ENCODE data around the gene DCLK1. TPM values are rescaled to one million over a fixed set of nuclear protein-coding genes. Genes with fewer than 3 reads are reported as not detected.

The DCLK1 gene
- total RNA-seq, 1 experiment from 2014 or later: not detected

DNA sequence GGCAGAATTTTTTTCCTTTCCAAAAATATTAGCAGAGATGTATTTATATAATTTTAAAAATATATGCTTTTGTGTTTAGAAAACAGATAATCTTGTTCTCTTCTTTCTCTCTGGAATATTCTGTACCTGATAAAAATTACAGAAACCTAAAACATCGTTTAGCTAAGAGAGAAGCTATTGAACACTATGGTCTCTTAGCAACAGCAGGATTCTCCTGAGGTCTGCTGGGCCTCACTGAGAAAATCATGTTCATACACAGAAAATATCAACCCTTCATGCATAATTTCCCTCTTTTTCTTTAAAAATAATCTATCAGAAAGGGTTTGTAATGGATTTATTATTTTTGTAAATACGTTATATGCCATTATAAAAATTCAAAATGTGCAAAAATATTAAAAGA is 242.2 kb downstream of the DCLK1 start:
- no peak for DNase-seq (ENCODE audit: low read depth, low spot score)
- intact Hi-C loops (cut with micrococcal nuclease; ENCODE audit: unreplicated experiment) (no loop called here), in situ Hi-C loops (cut with HindIII; ENCODE audit: low pct_unique_long_range_greater_than_20kb, low sequenced_read_pairs) (no loop called here)
- Histone ChIP-seq H3K9me3 (ENCODE audit: control insufficient read depth, insufficient read depth, low read depth, low read length) (no peaks in the 10 kb centered on the region), H3K4me3 (ENCODE audit: low read depth in 2 of 2, low read length in 2 of 2) (no peak overlapping the region), H3K27me3 (ENCODE audit: control insufficient read depth, insufficient read depth, low read length) (no peaks in the 10 kb centered on the region), H3K4me1 (ENCODE audit: control insufficient read depth, insufficient read depth, low read length) (no peaks in the 10 kb centered on the region), H3K36me3 (ENCODE audit: control insufficient read depth, insufficient read depth, low read length) (no peaks in the 10 kb centered on the region), H3K27ac (ENCODE audit: low read length) (no peak overlapping the region)
- ATAC-seq: no peak
- TF ChIP-seq POLR2AphosphoS5 (IDR thresholded peaks at IDR 0.05; ENCODE audit: low read depth, low read length): no peak
- TF ChIP-seq SIN3A (IDR thresholded peaks at IDR 0.05; ENCODE audit: borderline replicate concordance, insufficient read depth, low read depth, low read length): no peak
- TF ChIP-seq, protein P1, sequence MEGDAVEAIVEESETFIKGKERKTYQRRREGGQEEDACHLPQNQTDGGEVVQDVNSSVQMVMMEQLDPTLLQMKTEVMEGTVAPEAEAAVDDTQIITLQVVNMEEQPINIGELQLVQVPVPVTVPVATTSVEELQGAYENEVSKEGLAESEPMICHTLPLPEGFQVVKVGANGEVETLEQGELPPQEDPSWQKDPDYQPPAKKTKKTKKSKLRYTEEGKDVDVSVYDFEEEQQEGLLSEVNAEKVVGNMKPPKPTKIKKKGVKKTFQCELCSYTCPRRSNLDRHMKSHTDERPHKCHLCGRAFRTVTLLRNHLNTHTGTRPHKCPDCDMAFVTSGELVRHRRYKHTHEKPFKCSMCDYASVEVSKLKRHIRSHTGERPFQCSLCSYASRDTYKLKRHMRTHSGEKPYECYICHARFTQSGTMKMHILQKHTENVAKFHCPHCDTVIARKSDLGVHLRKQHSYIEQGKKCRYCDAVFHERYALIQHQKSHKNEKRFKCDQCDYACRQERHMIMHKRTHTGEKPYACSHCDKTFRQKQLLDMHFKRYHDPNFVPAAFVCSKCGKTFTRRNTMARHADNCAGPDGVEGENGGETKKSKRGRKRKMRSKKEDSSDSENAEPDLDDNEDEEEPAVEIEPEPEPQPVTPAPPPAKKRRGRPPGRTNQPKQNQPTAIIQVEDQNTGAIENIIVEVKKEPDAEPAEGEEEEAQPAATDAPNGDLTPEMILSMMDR (IDR thresholded peaks at IDR 0.05): no peak
- TF ChIP-seq TCF7L2 (IDR thresholded peaks at IDR 0.05; ENCODE audit: low read depth, low read length): no peak
- TF ChIP-seq, protein P2, sequence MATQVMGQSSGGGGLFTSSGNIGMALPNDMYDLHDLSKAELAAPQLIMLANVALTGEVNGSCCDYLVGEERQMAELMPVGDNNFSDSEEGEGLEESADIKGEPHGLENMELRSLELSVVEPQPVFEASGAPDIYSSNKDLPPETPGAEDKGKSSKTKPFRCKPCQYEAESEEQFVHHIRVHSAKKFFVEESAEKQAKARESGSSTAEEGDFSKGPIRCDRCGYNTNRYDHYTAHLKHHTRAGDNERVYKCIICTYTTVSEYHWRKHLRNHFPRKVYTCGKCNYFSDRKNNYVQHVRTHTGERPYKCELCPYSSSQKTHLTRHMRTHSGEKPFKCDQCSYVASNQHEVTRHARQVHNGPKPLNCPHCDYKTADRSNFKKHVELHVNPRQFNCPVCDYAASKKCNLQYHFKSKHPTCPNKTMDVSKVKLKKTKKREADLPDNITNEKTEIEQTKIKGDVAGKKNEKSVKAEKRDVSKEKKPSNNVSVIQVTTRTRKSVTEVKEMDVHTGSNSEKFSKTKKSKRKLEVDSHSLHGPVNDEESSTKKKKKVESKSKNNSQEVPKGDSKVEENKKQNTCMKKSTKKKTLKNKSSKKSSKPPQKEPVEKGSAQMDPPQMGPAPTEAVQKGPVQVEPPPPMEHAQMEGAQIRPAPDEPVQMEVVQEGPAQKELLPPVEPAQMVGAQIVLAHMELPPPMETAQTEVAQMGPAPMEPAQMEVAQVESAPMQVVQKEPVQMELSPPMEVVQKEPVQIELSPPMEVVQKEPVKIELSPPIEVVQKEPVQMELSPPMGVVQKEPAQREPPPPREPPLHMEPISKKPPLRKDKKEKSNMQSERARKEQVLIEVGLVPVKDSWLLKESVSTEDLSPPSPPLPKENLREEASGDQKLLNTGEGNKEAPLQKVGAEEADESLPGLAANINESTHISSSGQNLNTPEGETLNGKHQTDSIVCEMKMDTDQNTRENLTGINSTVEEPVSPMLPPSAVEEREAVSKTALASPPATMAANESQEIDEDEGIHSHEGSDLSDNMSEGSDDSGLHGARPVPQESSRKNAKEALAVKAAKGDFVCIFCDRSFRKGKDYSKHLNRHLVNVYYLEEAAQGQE (IDR thresholded peaks at IDR 0.05; ENCODE audit: insufficient read depth in 1 of 2, low read depth in 2 of 2, low read length in 1 of 2): no peak
- no TSS peak for BruUV-seq (replicated peaks)
- CTCF ChIA-PET: no interaction called here
- POLR2A ChIA-PET: no interaction called here

DNA sequence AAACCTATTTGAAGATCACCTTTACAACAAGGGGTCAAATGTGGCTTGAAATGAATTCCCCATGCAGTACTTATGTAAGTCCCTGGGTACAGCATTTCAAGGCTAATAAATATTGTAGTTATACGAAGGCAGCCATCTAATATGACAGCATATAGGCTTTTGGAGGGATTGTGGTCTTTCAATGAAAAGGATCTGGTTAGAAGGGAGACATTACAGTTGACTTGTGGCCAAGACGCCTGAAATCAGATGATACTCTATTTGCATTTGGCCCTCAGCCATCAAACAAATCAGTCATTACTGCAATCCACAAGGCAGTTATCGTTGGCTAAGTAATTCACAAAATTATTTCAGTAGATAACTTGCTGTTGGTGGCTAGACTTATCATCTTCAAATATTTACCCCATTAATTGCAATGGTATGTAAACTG is 242.7 kb downstream of the DCLK1 start:
- CTCF ChIA-PET: no interaction called here
- BruUV-seq (replicated peaks): no TSS peak
- no peak overlapping the region for H3K27ac ChIP-seq (ENCODE audit: low read length)

More for the DNA sequence above, 242.7 kb downstream of the DCLK1 start:
- H3K4me3 ChIP-seq (ENCODE audit: low read depth in 2 of 2, low read length in 2 of 2): no peak overlapping the region
- H3K4me1 ChIP-seq (ENCODE audit: control insufficient read depth, insufficient read depth, low read length): no peaks in the 10 kb centered on the region
- in situ Hi-C loops (cut with HindIII; ENCODE audit: low pct_unique_long_range_greater_than_20kb, low sequenced_read_pairs) (no loop called here), intact Hi-C loops (cut with micrococcal nuclease; ENCODE audit: unreplicated experiment) (no loop called here)
- ATAC-seq (no peak), DNase-seq (ENCODE audit: low read depth, low spot score) (no peak)
- POLR2A ChIA-PET: no interaction called here
- H3K36me3 ChIP-seq (ENCODE audit: control insufficient read depth, insufficient read depth, low read length): no peaks in the 10 kb centered on the region
- H3K27me3 ChIP-seq (ENCODE audit: control insufficient read depth, insufficient read depth, low read length): no peaks in the 10 kb centered on the region
- no peak for TF ChIP-seq POLR2AphosphoS5 (IDR thresholded peaks at IDR 0.05; ENCODE audit: low read depth, low read length)
- TF ChIP-seq TCF7L2 (IDR thresholded peaks at IDR 0.05; ENCODE audit: low read depth, low read length): no peak
- TF ChIP-seq, protein P1 (IDR thresholded peaks at IDR 0.05): no peak
- no peak for TF ChIP-seq SIN3A (IDR thresholded peaks at IDR 0.05; ENCODE audit: borderline replicate concordance, insufficient read depth, low read depth, low read length)
- TF ChIP-seq, protein P2 (IDR thresholded peaks at IDR 0.05; ENCODE audit: insufficient read depth in 1 of 2, low read depth in 2 of 2, low read length in 1 of 2): no peak
- no peaks in the 10 kb centered on the region for H3K9me3 ChIP-seq (ENCODE audit: control insufficient read depth, insufficient read depth, low read depth, low read length)
